Osteocyte (in vitro differentiated cells): Measurements from ENCODE around the gene RAB40B. TPM values are rescaled to one million over a fixed set of nuclear protein-coding genes. Genes with fewer than 3 reads are reported as not detected.

Experiments used
- DNase-seq: peaks from one replicate; pipeline ENCODE4 v3.0.0; 2021; ENCODE audit warnings: mixed read lengths; ENCODE audit not compliant: unreplicated experiment; ENCODE audit errors: extremely low spot score
- H3K27ac Mint-ChIP-seq: one replicate; pipeline ENCODE4 v1.8.0; 2021; ENCODE audit warnings: mild to moderate bottlenecking, mixed read lengths; ENCODE audit not compliant: unreplicated experiment
- H3K27me3 Mint-ChIP-seq: one replicate; pipeline ENCODE4 v1.8.0; 2021; ENCODE audit warnings: mixed read lengths; ENCODE audit not compliant: unreplicated experiment
- H3K36me3 Mint-ChIP-seq: one replicate; pipeline ENCODE4 v1.8.0; 2021; ENCODE audit warnings: mixed read lengths; ENCODE audit not compliant: unreplicated experiment
- H3K4me1 Mint-ChIP-seq: one replicate; pipeline ENCODE4 v1.8.0; 2021; ENCODE audit warnings: mixed read lengths; ENCODE audit not compliant: unreplicated experiment
- H3K4me3 Mint-ChIP-seq: one replicate; pipeline ENCODE4 v1.8.0; 2021; ENCODE audit warnings: mild to moderate bottlenecking, moderate library complexity, mixed read lengths; ENCODE audit not compliant: unreplicated experiment
- H3K9me3 Mint-ChIP-seq: one replicate; pipeline ENCODE4 v1.8.0; 2021; ENCODE audit warnings: mixed read lengths; ENCODE audit not compliant: unreplicated experiment
- CTCF ChIP-seq: fragments of 200-600 bp; sonication (generic); IDR thresholded peaks from 2 replicates; pipeline ENCODE4 v1.5.0; 2021; ENCODE audit warnings: antibody characterized with exemption, mild to moderate bottlenecking, moderate library complexity
- total RNA-seq: library from RNA; stranded (reverse); gene quantifications from 2 replicates; pipeline ENCODE4 v1.2.1, GENCODE V29; 2021

RAB40B gene
- total RNA-seq, 1 donor from 2014 or later: 13.4 TPM

GRCh38 chr17:82684228-82684841, 14.2 kb downstream of the RAB40B start:
- Mint-ChIP-seq H3K36me3 (peaks cover 7% of the 10 kb centered on the region), H3K4me1 (peaks cover 8% of the 10 kb centered on the region), H3K4me3 (no peak overlapping the region)

GRCh38 chr17:82683534-82683933, 15.0 kb downstream of the RAB40B start:
- peaks cover 8% of the 10 kb centered on the region for H3K4me1 Mint-ChIP-seq
- no peak for TF ChIP-seq CTCF
- no peaks in the 10 kb centered on the region for H3K27me3 Mint-ChIP-seq
- H3K36me3 Mint-ChIP-seq: peaks cover 7% of the 10 kb centered on the region
- H3K4me3 Mint-ChIP-seq: no peak overlapping the region
- no peak overlapping the region for H3K27ac Mint-ChIP-seq
- H3K9me3 Mint-ChIP-seq: peaks cover 9% of the 10 kb centered on the region
- no peak for DNase-seq

More at GRCh38 chr17:82684228-82684841, 14.2 kb downstream of the RAB40B start:
- peaks cover 9% of the 10 kb centered on the region for H3K9me3 Mint-ChIP-seq
- no peak for DNase-seq
- H3K27ac Mint-ChIP-seq: no peak overlapping the region
- no peaks in the 10 kb centered on the region for H3K27me3 Mint-ChIP-seq
- TF ChIP-seq CTCF: no peak

- TF ChIP-seq CTCF: no peak
- Mint-ChIP-seq H3K9me3 (peaks cover 9% of the 10 kb centered on the region), H3K4me3 (no peak overlapping the region), H3K27me3 (no peaks in the 10 kb centered on the region), H3K4me1 (peaks cover 3% of the 10 kb centered on the region), H3K36me3 (peaks cover 7% of the 10 kb centered on the region), H3K27ac (no peak overlapping the region)
- DNase-seq: no peak
Observed at GRCh38 chr17:82681547-82681946, 17.0 kb downstream of the RAB40B start.

- Mint-ChIP-seq H3K27ac (no peak overlapping the region), H3K9me3 (peaks cover 9% of the 10 kb centered on the region), H3K27me3 (no peaks in the 10 kb centered on the region), H3K4me3 (no peak overlapping the region), H3K4me1 (peaks cover 3% of the 10 kb centered on the region), H3K36me3 (peaks cover 7% of the 10 kb centered on the region)
- TF ChIP-seq CTCF: no peak
- DNase-seq: no peak
Observed at GRCh38 chr17:82679586-82680465, 18.7 kb downstream of the RAB40B start.

DNA sequence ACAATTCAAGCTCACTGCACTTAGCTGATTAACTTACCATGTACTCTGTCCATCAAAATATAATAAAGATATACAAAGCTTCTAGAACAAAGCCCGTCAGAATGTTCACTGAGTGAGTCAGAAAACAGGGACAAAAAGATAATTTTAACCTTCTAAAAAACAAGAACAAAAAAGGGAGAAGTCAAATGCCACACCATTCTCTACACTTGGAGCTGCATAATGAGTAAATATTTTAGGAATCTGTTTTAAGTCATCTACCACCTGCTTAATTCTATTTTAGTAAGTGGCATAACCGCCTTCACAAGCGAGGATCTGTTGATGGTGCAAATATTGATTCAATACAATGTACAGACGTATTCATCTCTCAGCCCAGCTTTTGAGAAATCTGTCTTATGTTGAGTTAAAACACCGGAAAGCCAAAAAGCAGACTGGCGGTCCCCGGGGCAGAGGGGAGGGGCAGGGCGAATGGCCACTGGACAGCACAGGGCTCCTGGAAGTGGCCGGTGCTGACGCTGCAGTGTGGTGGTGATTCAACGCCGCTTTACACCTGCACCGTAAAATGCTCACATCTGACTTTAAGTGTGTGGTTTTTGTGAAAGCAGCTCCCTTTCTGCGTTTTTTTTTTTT, 20.1 kb downstream of the RAB40B start:
- H3K4me3 Mint-ChIP-seq: no peak overlapping the region
- peaks cover 9% of the 10 kb centered on the region for H3K9me3 Mint-ChIP-seq
- H3K27ac Mint-ChIP-seq: no peak overlapping the region
- no peak for DNase-seq
- no peak for TF ChIP-seq CTCF
- peaks cover 7% of the 10 kb centered on the region for H3K36me3 Mint-ChIP-seq
- H3K27me3 Mint-ChIP-seq: no peaks in the 10 kb centered on the region
- H3K4me1 Mint-ChIP-seq: no peaks in the 10 kb centered on the region
